NCI-H2081 (cell line): Measurements from ENCODE around the gene CFAP61.
"Not testable (repeated sequence)": the region's sequence is repeated elsewhere in the genome, so short reads cannot be mapped to it uniquely, and the experiment has no call there.

Source experiments
- DNase-seq, 2 experiments: peaks; one replicate each; lab custom pipeline; 2025; lab: John Stamatoyannopoulos, UW

The CFAP61 gene

DNA sequence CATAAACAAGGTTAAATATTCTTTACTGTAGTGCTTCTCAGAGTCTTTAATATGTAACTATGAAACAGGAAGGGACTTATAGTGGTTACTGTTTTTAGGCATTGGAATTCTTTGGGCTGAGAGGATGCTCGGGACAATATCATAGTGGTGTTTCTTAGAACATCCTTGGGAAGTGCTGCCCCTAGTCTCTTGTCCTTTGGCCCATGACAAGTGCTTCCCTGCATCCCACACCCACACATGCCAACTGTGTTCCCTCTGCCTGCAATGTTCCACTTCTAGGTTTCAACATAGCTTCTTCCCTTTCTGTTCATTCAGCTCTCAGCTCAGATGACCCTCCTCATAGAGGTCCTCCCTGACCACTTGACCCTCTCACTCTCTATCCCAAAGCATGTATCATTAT lies 37.6 kb downstream of the CFAP61 start:
- no peak for DNase-seq

DNA sequence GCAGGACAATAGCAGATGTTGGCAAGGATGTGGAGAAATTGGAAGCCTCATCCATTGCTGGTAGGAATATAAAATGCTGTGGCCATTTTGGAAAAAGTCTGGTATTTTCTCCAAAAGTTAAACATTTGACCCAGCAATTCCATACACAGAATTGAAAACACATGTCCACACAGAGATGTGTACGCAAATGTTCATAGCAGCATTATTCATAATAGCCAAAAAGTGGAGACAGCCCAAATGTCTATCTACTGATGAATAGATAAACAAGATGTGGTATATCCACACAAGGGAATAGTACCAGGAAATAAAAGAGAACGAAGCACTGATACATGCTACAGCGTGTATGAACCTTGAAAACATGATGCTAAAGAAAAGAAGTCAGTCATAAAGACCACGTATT lies 40.5 kb downstream of the CFAP61 start:
- DNase-seq = no peak

DNA sequence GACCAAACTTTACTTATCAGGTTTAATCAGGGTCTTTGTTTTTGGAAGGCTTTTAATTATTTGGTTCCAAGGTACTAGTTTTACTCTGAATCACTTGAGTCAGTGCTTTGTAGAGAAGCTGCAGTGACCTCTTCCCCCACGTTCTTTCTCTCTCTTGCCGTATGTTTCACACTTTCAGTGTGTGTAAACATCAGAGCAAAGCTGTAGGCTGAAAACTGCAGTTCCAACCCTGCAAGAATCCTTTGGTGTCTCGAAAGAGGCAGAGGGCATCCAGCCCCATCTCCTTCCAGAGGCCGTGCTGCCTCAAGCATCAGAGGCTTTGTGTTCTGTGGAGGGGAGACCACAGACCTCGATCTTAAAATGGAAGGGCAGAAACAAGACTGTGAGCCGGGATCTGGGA lies 42.1 kb downstream of the CFAP61 start:
- no peak for DNase-seq

DNA sequence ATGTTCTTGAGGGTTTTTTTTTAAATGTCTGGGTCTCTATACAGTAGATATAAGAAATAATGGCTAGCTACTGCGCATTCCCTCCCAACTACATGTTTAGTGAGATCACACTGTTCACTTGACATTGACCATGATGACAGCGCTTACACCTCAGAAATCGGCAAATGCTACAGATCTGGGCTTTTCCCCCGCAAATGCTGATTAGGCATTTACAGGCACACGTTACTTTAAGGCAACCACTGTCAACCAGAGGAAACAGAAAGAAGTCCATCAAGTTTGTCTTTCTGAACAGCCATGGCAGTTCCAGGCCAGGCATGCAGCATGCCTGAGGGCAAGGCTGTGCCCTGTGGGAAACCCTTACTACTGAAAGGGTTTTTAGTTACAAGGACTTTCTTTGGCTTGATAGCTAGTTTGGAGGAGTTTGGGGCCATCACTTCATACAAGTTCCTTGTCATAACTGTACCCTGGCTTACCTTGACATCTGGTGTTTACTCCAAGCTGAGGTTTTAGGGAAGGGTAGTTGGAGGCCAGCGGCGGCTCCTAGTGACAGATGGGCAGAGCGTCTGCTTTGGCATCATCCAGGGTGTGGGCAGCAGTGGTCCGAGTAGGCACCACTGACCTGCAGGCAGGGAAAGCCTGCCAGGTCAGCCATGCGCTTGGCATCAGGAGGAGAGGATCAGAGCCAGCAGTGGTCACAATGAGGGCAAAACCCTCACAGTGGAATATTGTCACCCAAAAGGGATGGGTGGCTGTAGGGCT lies 43.0 kb downstream of the CFAP61 start:
- DNase-seq = no peak

DNA sequence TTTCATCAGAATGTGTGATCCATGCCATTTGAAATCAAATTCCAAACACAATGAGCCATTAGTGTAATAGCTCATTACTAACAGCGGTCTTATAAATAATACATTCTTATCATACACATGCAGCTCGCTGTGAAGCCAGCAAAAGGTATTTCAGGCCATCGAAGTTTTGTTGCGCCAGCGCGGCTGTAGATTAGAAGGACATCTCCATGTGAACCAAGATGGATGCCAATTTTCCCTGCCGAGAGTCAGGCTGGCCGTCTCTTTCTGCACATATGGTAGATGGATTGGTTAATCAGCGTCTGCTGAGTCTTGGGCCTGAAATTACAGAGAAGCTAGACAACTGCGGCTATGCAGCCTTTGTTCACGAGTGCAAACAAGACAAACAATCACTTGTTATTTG lies 44.1 kb downstream of the CFAP61 start:
- DNase-seq = peak; percentile 50 to 86

DNA sequence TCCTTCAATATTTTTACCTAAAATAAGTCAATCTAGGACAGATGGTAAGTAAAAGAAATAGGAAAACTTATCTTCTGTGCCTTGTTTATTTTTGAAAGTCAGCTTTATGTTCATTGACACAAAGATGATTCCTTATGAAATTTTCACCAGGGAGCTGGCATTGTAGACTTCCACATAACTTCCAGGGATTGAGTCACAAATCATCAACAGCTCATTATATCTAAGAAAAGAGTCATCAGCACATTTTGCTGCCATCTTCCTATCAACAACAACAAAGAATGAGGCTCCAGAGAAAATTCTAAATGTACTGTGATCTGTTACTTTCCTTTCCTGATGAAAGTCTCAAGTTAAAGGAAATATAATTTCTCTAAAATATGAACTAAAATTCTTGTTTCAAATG lies 48.5 kb downstream of the CFAP61 start:
- no peak for DNase-seq

DNA sequence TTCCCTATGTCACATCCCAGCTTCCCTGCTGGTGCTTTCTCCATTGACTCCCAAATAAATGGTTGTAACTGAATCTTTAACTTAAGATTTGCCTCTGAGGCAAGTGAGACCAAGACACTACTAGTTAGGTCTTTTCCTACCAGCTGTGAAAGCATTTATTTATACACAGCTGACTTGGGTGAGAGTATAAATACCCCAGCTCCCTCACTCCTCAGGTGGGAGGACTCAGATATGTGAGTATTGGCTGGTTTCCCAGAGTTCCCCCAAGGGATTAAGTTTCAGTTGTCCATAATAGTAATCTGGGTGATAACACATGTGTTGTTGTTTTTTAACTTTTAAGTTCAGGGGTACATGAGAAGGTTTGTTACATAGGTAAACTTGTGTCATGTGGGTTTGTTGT lies 49.8 kb downstream of the CFAP61 start:
- DNase-seq = no peak

DNA sequence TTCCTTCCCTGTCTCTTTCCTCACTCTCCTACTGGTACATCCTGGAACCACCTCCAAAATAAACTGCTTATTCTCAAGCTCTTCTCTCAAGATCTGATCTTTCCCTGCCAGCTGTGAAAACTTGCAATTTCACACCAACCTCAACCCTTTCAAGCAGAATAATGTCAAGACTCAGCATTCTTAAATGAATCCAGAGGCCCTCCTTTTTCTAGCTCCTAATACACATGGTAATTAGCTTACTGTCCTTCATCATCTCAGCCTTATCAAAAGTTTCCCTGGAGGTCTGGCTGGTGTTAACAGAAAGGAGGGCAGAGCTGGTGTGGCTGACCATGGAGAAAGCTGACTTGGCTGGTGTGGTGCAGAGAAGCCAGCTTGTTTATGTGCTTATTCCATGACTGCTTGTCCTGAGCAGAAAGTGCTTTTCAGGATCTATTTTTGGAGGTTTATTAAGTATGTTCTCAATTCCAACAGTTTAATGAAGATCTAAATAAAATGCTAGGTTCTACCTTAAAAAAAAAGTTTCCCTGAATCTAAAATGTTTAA lies 50.5 kb downstream of the CFAP61 start:
- DNase-seq = no peak

DNA sequence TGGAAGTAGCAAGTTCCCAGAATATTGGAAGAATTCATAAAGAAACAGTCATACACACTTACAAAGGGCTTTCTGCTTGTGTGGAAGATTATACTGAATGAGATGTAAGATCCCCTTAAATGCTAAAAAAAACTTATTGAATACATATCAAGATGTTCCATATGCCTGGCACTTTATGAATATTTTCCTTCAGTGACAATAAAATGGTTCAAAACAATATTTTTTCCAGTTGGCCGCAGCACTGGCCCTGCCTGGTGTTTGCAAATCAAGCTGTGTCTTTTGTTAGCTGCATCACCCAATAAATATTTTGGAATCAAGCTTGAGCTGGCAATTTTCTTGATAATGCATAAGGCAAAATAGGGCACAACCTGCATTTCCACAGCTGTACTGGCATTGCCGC lies 51.2 kb downstream of the CFAP61 start:
- DNase-seq = no peak

DNA sequence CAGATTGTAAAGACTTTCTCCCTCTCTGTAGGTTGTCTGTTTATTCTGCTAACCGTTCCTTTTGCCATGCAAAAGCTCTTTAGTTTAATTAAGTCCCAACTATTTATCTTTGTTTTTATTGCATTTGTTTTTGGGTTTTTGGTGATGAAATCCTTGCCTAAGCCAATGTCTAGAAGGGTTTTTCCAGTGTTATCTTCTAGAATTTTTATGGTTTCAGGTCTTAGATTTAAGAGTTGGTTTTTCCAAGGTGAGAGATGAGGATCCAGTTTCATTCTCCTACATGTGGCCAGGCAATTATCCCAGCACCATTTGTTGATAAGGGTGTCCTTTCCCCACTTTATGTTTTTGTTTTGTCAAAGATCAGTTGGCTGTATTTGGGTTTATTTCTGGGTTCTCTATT lies 70.9 kb downstream of the CFAP61 start:
- not testable (repeated sequence) for DNase-seq

DNA sequence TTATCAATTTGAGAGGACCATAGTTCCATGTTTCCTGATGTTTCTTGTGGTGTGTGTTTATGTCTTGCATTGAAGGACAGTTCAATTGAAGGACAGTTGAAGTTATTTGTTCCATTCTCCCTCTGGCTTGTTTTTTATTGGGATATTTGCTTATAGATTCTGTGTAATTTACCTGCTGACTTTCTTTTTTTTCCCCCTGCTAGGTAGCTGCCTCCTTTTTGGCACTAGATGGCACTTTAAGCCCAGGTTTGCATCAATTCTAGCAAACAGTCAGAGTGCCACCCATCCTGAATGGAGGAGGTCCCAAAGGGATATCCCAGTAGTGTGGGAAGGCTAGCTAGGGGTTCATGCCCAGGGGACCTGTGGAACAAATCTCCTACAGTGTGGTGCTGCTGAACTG lies 78.1 kb downstream of the CFAP61 start:
- peak; percentile 68 to 82 for DNase-seq

DNA sequence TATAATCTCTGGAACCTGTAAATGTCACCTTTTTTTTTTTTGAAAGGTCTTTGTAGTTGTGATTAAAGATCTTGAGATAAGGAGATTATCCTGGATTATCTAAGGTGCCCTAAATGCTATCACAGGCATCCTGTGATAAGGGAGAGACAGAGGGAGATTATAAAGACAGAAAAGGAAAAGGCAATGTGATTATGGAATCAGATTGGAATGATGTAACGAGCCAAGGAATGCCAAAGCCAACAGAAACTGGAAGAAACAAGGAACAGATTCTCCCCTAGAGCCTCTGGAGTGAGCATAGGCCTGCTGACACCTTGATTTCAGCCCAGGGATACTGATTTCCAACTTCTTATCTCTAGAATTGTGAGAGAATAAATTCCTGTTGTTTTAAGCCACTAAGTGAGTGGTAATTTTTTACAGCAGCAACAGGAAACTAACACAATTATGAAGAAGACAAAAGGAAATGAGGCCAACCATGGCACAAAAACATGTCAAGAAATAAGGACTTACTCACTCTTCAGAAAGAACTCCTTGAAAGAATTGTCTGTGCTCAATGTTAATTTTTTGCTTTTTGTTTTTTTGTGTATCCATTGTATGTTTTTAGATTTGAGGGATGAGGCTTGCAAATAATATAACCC lies 82.7 kb downstream of the CFAP61 start:
- no peak for DNase-seq

DNA sequence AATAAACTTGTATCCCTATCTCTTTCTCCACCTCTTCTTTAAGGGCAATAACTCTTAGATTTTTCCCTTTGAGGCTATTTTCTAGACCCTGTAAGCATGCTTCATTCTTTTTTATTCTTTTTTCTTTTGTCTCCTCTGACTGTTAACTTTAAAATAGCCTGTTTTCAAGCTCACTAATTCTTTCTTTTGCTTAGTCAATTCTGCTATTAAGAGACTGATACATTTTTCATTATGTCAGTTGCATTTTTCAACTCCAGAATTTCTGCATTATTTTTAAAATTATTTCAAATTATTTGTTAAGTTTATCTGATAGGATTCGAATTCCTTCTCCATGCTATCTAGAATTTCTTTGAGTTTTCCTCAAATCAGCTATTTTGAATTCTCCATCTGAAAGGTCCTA lies 84.0 kb downstream of the CFAP61 start:
- DNase-seq = no peak

DNA sequence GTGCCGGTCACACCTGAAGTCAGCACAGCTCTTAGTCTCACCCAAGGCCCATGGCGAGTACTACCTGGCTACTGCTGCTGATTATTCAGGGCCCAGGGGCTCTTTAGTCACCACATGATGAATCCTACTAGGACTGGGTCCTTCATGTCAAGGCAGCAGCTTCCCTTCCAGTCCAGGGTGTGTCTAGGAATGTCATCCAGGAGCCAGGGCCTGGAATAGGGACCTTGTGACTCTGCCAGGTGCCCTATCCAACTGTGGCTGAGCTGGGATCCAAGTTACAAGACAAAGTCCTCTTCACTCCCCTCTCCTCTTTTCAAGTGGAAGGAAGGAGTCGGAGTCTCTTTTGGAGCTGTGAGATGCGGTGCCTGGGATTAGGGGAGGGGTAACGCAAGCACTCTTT lies 85.5 kb downstream of the CFAP61 start:
- DNase-seq = no peak

DNA sequence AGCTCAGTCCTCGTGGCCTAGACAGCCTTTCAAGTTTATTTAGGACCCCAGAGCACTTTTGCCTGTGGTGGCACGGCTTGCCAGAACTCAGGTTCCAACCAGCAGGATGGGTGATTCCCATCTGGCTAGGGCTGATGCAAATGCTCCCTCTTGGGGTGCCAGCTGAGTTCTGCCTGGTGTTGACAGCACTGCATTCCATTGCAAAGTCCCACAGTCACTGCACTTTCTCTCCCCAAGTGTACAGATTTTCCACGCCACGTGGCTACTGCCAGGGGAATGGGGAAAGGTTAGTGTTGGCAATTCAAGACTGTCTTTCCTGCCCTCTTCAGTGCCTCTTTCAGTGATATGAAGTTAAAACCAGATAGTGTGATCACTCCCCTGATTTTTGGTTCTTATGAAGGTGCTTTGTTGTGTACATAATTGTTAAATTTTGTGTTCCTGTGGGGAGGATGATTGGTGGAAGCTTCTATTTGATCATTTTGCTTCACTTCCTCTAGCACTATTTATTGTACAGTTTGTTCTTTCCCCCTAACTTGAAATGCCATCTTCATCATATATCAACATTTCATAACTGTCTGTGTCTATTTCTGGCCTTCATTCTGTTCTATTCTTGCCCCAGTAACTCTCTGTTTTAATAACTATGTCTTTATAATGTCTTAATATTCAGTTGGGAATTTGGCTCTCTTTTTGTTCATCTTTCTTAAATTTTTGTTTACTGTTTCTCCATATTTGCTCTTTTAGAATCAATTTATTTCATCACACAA lies 86.2 kb downstream of the CFAP61 start:
- no peak for DNase-seq

DNA sequence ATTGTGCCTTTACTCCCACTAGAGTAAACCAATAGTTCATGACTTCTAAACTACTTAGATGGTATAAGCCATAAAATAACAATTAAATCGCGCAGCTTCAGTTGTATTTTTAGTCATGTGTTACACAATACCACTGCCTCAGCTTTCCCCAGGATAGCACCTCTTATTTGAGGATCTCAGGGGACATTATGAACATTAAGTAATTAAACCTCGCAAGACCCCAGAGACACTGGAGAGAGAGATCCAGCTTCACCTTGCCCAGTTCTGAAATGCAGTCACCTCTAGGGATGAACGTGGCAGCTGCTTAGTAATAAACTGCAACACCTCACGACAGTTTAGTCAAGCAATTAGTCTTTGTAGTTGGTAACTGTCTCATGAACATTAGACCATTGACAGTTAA lies 87.1 kb downstream of the CFAP61 start:
- no peak for DNase-seq

DNA sequence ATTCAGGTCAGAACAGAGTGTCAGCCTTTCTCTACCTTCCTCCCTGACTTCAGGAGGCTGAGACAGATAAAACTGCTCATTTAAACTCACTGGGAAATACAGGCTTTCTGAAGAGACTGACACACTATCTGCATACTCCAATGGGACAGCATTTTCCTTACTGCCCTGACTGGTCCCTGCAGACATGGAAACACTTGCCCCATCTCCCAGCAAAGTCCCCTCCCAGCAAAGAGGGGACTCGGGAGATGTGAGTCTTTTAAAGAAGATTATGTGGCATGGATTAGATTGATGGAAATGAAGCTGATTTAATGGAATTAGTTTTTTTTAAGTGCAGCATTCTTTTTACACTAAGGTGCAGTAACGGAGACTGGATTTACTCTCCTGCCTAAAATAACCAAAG lies 90.8 kb downstream of the CFAP61 start:
- no peak for DNase-seq

DNA sequence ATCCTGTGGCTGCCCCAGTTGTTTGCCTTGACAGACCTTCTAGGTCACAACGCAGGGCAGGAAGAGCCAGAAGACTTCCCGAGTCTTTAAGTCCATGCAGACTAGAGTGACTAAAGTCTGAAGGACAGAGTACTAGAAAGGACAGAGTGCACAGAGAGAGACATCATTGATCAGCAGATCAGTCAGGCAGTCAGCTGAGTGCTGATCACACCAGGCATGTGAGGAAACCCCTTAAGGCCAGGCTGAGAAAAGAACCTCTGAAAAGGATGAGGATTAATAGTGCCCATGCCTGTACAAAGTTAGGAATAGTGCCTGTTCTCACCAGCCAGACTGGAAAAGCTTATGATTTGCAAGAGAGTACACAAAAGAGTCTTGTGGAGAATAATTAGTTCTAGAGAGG lies 91.3 kb downstream of the CFAP61 start:
- DNase-seq = no peak

DNA sequence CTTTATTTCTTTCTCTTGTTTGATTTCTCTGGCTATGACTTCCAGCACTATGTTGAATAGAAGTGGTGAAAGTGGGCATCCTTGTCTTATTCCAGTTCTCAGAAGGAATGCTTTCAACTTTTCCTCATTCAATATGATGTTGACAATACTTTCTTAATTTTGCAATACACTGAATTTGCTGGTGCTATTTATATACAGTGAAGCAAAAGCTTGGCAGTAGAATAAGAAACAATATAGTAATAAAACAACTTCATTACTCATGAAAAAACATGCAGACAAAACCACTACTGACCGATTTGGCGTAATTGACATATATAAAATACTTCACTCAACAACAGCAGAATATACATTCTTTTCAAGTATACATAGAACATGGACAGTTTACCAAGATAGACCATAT lies 96.4 kb downstream of the CFAP61 start:
- no peak for DNase-seq

DNA sequence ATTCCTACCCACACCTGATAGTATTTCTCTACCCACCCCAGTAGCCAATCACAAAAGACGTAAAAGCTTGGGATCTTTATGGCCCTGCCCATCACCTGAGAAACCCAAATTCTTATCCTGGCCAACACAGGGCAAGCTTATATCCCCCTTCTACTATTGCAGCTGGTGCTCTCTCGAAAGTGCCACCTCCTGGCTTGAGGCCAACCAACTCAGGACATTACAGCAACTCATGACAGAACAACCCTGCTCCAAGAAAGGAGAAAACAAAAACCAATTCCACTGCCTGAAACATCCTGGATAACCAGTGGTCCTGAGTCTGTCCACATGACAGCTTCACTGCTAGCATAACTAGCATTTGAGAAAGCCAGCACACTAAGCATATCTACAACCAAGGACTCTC lies 97.9 kb downstream of the CFAP61 start:
- DNase-seq = no peak

DNA sequence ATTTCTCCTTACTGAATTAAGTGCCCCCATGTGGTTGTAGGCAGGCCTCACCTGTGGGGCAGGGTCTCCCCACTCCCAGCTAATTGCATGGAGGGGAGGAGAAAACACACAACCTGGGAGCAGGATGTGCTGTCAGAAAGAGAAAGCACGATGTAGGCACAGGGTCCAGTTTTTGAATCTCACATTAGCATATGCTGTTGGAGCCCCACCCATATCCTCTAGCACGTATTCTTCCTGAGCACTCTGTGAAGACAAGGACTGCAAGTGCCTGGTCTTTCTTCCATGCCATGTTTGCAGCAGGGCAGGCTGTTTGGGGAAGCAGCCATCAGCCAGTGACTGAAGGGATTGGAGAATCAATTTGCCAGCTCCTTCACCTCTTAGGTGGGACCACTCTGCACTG lies 108.2 kb downstream of the CFAP61 start:
- no peak for DNase-seq

DNA sequence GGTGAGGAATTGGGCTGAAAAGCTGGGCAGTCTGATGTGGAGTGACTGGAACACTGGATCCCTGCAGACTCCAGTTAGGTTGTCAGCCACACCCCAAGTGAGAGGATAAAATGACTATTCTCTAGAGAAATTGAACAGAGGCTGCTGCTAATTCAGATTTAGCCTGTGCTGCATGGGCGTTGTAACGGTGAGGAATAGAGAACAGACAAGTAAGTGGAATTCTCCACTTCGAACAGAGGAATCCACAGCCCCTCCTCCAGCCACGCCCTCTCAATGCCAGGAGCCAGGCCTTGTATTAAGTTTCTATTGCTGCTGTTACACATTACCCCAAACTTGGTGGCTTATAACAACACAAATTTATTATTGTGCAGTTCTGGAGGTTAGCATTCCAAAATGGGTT lies 109.3 kb downstream of the CFAP61 start:
- no peak for DNase-seq

DNA sequence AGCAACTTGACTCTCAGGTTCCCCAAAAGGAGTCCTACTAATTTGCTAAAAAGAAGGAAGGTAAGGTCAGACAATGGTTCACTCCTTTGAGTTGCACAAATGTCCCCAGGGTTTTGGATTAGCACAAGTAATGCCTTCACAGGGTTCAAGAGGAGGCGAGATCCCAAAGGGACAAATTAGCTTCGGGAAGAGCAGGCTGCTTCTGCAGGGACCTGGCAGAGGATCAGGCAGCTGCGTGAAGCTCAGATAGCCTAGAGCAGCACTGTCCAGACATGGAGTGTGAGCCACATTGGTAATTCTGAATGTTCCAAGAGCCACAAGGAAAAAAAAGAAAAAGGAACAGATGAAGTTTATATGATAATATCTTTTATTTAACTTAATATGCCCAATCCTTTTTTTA lies 115.4 kb downstream of the CFAP61 start:
- no peak for DNase-seq
